C4-2B (cell line): Measurements from ENCODE around the gene FBXO21.

Source experiments
- H3K27ac ChIP-seq: fragments of 450-650 bp; 2 replicates; pipeline ENCODE4 v1.5.1; 2017
- ZFX ChIP-seq: fragments of 450-650 bp; IDR thresholded peaks from 2 replicates; pipeline ENCODE4 v1.6.1; 2017
- TF ChIP-seq, protein P1 (sequence below): fragments of 450-650 bp; conservative IDR thresholded peaks from 2 replicates; pipeline ENCODE4 v1.5.1; 2017; ENCODE audit warnings: mild to moderate bottlenecking

The FBXO21 gene

DNA sequence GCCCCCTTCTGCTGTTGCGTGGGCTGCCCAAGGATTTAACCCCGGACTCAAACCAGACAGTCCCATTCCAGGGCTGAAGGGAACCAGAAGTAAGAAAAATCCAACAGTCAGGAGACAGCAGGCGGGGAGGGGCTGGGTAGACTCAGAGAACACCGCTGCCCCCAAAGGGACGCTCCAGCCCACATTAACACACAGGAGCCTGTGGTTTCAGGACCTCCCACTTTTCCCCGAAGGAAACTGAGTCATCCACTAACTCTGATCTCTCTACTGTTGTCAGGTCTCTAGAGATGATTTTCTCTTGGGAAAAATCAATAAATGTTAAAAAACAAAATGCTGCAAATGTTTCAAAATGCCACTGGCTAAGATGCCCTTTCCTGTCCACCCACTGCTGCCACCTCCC is 41.6 kb downstream of the FBXO21 start:
- TF ChIP-seq, protein P1, sequence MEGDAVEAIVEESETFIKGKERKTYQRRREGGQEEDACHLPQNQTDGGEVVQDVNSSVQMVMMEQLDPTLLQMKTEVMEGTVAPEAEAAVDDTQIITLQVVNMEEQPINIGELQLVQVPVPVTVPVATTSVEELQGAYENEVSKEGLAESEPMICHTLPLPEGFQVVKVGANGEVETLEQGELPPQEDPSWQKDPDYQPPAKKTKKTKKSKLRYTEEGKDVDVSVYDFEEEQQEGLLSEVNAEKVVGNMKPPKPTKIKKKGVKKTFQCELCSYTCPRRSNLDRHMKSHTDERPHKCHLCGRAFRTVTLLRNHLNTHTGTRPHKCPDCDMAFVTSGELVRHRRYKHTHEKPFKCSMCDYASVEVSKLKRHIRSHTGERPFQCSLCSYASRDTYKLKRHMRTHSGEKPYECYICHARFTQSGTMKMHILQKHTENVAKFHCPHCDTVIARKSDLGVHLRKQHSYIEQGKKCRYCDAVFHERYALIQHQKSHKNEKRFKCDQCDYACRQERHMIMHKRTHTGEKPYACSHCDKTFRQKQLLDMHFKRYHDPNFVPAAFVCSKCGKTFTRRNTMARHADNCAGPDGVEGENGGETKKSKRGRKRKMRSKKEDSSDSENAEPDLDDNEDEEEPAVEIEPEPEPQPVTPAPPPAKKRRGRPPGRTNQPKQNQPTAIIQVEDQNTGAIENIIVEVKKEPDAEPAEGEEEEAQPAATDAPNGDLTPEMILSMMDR, result no peak
- no peak for TF ChIP-seq ZFX
- H3K27ac ChIP-seq, result no peak overlapping the region

DNA sequence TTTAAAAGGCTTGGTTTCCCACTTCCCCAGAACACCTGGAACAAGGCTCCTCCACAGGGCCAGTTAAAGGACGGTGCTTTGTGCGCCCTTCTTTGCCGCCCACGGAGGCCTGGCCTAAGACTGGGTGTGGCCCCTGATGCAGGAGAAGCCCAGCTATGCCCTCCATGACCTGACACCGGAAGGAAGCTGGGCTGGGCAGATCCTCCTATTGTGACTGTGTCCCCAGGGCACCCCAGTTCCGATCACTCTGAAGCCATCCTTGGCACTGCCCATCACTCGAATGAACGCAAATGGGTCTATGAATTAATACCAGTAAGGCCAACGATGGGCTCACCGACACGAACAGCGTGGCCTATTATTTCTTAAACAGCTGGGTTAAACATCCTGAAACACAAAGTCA is 42.6 kb downstream of the FBXO21 start:
- TF ChIP-seq, protein P1, result no peak
- no peak for TF ChIP-seq ZFX
- H3K27ac ChIP-seq, result no peak overlapping the region

DNA sequence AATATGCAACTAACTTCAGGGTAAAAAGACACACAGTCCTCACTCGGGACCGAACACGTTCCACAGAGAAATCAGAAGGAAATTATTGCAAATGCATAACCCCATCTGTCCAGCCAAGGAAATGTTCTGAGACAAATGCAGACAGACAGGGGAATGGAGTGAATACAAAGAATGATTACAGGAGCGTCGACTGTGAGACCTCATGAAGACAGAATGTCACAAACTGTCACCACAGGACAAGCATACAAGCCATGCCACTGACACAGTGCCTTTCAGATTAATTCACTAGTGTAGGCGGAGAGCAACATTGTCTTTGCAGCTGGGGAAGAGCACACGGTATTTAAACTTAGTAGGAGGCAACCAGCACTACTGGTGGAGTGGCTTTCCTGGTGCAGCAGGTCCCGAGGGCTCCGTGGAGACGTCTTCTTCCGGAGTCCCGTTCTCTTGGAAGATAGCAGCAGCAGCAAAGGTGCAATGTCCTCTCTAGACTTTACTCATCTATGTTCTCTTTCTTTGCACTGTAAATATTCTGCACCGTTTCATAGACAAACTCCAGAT is 44.6 kb downstream of the FBXO21 start:
- H3K27ac ChIP-seq, result no peak overlapping the region
- no peak for TF ChIP-seq ZFX
- TF ChIP-seq, protein P1, result no peak

DNA sequence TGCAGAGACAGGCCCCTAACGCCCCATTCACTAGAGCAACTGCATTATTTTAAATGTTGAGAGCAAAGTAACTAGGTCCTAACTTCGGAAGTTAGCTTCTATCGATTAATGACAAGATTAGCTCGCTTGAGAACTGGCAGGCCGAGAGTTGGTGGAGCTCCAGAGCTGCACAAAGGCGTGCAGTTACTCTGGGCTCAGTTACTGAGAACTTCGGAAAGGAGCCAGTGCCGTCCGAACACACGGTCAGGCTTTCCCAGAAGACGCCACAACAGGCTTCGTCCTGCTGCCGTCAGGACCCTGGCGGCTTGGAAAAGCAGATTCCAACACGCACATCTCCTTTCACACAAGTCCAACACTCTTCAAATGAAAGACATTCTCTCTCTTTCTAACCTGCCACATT is 45.7 kb downstream of the FBXO21 start:
- no peak overlapping the region for H3K27ac ChIP-seq
- no peak for TF ChIP-seq ZFX
- TF ChIP-seq, protein P1, result no peak

DNA sequence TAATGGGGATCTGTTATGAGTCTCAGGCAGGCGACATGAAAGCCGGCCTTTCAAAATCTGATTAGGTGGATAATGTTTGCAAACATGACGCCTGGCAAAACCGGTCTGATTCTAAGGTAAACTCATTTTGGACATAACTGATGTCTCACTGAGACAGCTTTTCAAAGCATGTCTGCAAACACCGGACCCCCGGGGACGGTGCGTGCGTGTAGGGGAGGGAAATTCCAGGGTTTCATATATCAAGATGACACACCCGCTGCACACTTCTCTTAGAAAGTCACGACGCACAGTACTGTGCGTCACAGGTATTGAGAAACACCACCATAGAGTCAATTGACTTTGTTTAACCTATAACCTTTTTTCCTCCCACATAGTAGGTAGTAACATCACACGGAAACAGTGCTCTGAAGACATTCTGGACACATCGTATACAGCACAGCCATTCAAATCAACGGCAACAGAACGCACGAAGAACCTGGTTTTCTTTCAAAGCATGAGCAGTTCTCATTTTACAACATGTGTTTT is 47.2 kb downstream of the FBXO21 start:
- H3K27ac ChIP-seq, result no peak overlapping the region; the same call in 1 of the 2 replicates
- TF ChIP-seq ZFX, result no peak

DNA sequence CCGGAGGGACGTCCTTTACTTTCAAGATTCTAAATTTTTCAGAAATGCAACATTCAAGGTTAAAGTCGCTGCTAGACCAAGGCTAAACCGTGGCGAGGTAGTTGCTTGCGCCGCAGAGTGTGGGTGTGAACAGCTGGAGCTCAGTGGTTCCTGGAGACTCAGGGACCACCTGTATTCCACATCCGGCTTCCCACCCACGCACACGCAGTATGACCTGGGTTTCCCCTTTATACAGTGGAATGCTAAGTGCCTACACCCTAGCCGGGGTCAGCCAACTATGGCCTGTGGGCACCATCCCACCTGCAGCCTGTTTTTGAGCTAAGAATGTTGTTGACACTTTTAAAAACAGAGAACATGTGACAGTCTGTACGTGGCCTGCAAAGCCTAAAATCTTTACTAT is 48.2 kb downstream of the FBXO21 start:
- TF ChIP-seq, protein P1, result no peak
- no peak for TF ChIP-seq ZFX
- H3K27ac ChIP-seq, result no peak overlapping the region

DNA sequence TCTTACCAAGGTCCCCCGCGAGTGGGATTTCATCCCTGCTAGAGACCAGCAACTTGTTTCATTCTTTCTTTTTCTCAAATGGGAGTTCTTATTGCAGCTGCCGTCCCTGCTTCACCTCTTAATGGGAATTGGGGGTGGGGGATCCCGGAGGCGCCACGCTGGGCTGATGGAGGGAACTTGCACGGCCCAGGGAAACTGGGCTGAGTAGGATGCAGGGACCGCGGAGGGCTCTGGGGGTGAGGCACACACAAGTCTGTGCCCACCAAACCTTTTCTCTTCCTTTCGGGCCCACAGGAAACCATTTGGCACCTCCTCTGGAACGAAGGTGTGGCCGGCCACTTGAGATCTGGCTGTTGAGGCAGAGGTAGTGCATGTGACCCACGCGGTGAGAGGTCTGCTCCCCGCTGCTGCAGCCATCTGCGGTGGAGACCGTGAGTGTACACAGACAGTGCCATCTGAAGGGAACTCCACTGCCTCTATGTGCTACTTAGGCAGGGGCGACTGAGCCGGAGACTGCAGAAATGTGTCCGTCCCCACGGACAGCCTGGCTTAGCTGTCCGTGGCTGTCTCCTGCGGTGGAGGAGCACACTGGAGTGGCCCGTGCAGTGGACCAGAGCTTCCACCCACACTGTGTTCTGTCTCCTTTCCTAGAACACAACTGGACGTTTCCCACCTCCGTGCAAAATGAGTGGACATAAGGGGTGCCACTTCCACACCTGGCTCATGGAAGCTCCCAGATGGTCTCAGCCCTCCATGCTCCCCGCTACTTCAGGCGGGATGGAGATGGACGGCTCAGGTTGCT is 49.0 kb downstream of the FBXO21 start:
- no peak overlapping the region for H3K27ac ChIP-seq
- no peak for TF ChIP-seq ZFX
- TF ChIP-seq, protein P1, result no peak
